Stimulated activated memory B cell treated with anti-CD40 and anti-IgM and Interleukin-4, amounts not matched to agents 10 μg/mL and 1 μg/mL and 100 μg/mL, for 72 hours (primary cell): ENCODE results near the gene APOL6.
"Not testable (repeated sequence)": the region's sequence is repeated elsewhere in the genome, so short reads cannot be mapped to it uniquely, and the experiment has no call there.

Source experiments
- ATAC-seq: fragments of 150-1000 bp; cut with Tn5 transposase; 2 replicates; pipeline ENCODE4 v1.10.0; 2021
- H3K27ac Mint-ChIP-seq: one replicate; pipeline ENCODE4 v1.8.0; 2022; ENCODE audit warnings: mild to moderate bottlenecking, mixed read lengths
- H3K27me3 Mint-ChIP-seq: one replicate; pipeline ENCODE4 v1.8.0; 2022; ENCODE audit warnings: mixed read lengths
- H3K36me3 Mint-ChIP-seq: one replicate; pipeline ENCODE4 v1.8.0; 2022; ENCODE audit warnings: mixed read lengths
- H3K4me1 Mint-ChIP-seq: one replicate; pipeline ENCODE4 v1.8.0; 2022; ENCODE audit warnings: mixed read lengths
- H3K4me3 Mint-ChIP-seq: one replicate; pipeline ENCODE4 v1.8.0; 2022; ENCODE audit warnings: mild to moderate bottlenecking, moderate library complexity, mixed read lengths
- H3K9me3 Mint-ChIP-seq: one replicate; pipeline ENCODE4 v1.8.0; 2022; ENCODE audit warnings: mixed read lengths

The APOL6 gene

DNA sequence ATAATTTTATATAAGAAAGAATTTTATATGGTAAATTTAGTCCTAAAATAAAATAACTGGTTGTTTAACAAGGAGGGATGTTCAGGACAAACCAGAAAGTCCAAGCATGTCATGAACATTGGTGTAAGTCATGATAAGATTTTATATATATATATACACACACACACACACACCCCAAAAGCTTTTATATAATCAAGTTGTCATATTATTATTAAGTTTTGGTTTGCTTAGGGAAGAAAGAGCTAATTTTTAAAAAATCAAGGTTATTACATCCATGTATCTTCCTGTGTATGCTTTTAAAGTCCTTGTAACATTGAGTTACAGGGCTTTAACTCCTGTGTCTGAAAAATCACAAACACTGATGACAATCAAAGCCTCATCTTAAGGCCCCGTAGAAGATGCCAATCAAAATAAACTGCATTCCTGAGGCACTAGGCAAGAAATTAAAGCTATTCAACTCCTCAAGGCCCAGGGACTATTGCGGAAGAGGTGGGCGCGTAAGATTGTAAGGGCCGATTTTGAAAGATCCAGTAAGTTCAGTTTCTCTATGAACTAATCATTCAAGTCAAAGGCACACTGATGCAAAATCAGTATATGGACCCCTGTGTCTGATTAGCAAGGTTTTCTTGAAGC lies 16.8 kb downstream of the APOL6 start:
- no peaks in the 10 kb centered on the region for H3K27me3 Mint-ChIP-seq
- no peak overlapping the region for H3K27ac Mint-ChIP-seq
- no peak for ATAC-seq
- no peak overlapping the region for H3K4me3 Mint-ChIP-seq
- H3K36me3 Mint-ChIP-seq = peaks cover 40% of the 10 kb centered on the region
- H3K9me3 Mint-ChIP-seq = peaks cover 2% of the 10 kb centered on the region
- peaks cover 14% of the 10 kb centered on the region for H3K4me1 Mint-ChIP-seq

DNA sequence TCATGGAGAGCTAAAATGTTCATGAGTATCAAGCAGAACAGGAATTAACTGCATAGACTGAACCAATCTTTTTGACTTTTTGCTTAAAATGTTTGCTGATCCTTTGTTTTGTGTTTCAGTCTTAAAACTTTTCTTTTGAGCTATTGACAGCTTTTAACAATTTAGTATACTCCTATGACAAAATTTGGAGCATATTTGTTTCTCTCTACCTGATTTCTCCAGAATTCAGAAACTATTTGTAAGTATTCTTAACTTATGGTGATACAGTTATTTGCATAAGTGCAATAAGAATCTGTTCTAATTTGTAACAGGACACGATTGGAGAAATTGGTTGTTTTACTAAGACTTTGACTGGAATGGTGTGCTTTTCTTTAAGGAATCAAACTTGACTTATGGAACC lies 18.5 kb downstream of the APOL6 start:
- not testable (repeated sequence) for H3K4me1 Mint-ChIP-seq, ATAC-seq, H3K27me3 Mint-ChIP-seq, H3K27ac Mint-ChIP-seq, H3K9me3 Mint-ChIP-seq, H3K4me3 Mint-ChIP-seq
- H3K36me3 Mint-ChIP-seq = peaks cover 35% of the 10 kb centered on the region

DNA sequence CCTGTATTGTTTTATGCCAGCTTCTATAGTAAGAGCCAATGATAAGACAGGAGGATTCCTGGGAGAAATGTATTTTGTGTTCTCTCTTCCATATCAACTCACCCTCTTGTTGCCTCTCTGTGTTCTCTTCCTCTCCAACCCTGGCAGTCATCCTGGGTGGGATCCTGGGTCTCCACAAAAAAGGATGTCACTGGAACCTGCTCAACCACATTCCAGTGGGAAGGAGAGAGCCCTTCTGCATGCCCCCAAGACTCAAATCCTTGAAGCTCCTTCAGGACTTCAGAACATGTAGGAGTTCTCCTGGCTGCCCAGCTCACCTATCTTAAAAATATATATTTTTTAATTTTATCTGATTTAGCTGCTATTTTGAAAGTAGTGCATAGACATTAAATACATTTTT lies 26.1 kb downstream of the APOL6 start:
- no peaks in the 10 kb centered on the region for H3K36me3 Mint-ChIP-seq
- no peak for ATAC-seq
- no peak overlapping the region for H3K4me3 Mint-ChIP-seq
- peaks cover 4% of the 10 kb centered on the region for H3K9me3 Mint-ChIP-seq
- H3K27ac Mint-ChIP-seq = no peak overlapping the region
- H3K27me3 Mint-ChIP-seq = no peaks in the 10 kb centered on the region
- H3K4me1 Mint-ChIP-seq = peaks cover 19% of the 10 kb centered on the region

DNA sequence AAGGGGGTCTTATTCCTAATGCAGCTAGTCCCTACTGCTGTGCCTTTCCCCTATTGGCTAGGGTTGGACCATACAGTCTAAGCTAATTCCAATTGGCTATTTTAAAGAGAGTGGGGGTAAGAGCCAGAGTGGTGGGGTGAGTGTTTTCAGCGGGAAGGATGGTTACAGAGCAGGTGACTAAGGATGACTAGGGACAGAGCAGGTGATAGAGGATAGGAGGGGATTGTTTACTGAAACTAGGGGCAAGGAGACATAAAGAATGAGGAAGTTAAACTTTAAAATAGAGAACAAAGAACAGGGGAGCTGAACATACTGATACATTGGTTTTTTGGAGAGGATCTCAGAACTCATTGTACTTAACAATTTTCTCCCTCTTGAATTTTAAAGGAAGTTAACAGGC lies 27.8 kb downstream of the APOL6 start:
- peak; percentile 61 for ATAC-seq
- H3K4me1 Mint-ChIP-seq = peaks cover 25% of the 10 kb centered on the region
- H3K27me3 Mint-ChIP-seq, H3K36me3 Mint-ChIP-seq, H3K27ac Mint-ChIP-seq, H3K9me3 Mint-ChIP-seq, H3K4me3 Mint-ChIP-seq: not testable (repeated sequence)

DNA sequence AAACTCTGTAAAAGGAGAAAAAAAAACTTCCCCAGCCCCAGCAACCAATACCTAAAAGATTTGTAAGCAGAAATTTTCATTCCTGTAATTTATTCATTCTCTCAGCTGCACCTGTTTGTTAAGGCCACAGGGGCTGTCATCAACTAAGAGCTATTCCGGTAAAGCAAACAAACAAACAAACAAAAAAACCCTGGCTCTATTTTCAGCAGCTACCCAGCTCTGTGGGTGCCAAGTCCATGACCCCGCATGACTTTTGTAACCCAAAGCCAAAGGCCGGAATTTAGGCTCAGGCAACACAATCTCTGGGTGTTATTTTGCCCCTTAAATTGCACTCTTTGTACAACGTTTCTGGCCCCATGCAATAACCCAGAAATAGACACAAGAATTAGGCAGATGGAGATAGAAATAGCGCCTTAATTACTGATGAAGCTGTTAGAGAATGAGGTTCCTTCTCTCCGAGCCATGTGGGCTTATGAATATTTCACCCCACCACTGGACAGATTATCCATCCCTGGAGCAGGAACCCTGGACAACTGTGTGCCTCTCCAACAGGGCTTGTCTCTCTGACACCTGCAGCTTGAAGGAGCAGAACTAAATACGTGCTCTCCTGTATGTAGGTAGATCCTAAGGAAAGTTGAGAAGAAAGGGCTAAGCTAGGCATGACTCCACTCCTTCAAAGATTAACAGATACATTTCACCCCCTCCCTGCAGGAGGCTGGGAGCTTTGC lies 29.4 kb downstream of the APOL6 start:
- ATAC-seq = no peak
- Mint-ChIP-seq H3K4me3 (no peak overlapping the region), H3K27ac (no peak overlapping the region), H3K4me1 (peaks cover 25% of the 10 kb centered on the region), H3K36me3 (no peaks in the 10 kb centered on the region), H3K27me3 (peaks cover 11% of the 10 kb centered on the region), H3K9me3 (peaks cover 7% of the 10 kb centered on the region)

DNA sequence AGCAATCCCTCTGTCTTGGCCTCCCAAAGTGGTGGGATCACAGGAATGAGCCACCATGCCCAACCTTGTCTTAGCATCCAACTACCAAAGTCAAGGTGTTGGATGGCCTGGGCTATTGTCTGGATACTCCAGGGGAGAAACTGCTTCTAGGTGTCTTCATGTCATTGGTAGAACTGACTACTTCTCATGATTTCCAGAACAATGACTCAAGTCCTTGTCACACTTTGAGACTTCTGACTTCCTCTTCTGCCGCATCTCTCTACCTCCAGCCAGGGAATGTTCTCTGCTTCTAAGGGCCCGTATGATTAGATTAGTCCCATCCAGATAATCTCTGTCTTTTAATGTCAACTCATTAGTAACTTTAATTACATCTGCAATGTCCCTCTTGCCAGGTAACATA lies 30.6 kb downstream of the APOL6 start:
- ATAC-seq = no peak
- H3K27ac Mint-ChIP-seq = no peak overlapping the region
- H3K4me3 Mint-ChIP-seq = no peak overlapping the region
- H3K36me3 Mint-ChIP-seq = no peaks in the 10 kb centered on the region
- peaks cover 22% of the 10 kb centered on the region for H3K27me3 Mint-ChIP-seq
- peaks cover 7% of the 10 kb centered on the region for H3K9me3 Mint-ChIP-seq
- H3K4me1 Mint-ChIP-seq = peaks cover 25% of the 10 kb centered on the region

DNA sequence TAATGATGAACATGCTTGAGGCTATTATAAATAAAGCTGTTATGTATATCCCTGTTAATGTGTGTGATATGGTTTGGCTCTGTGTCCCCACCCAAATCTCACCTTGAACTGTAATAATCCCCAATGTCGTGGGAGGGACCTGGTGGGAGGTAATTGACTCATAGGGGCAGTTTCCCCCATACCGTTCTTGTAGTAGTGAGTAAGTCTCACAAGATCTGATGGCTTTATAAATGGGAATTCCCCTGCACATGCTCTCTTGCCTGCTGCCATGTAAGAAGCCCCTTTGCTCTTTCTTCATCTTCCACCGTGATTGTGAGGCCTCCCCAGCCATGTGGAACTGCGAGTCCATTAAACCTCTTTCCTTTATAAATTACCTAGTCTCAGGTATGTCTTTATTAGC lies 31.2 kb downstream of the APOL6 start:
- H3K36me3 Mint-ChIP-seq, H3K9me3 Mint-ChIP-seq, H3K4me3 Mint-ChIP-seq, H3K27ac Mint-ChIP-seq, ATAC-seq: not testable (repeated sequence)
- Mint-ChIP-seq H3K27me3 (peaks cover 27% of the 10 kb centered on the region), H3K4me1 (peaks cover 25% of the 10 kb centered on the region)

DNA sequence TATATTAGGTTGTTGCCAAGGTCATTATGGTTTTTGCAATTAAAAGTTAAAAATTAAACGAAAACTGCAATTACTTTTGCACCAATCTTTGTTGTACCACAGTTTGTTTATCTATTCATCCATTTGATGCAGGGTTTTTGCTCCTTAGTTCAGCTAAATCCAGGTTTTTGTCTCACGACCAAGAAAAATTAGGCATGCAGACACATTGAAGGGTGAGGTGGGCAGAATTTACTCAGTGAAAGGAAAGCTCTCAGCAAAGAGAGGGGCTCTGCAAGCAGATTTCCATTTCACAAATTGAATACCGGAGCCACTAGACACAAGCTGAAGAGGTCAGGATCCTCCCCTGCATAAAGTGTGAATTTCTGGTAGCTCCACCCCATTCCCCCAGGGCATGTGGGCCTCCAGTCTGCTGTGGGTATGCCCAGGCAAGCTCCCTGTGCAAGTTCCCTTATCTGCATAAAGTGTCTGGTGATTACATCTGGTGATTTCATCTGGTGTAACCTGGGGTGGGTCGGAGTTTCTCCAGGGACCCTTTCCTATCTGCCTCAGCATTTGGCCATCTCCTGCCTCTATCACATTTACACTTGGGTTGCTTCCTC lies 33.3 kb downstream of the APOL6 start:
- Mint-ChIP-seq H3K27me3 (peaks cover 27% of the 10 kb centered on the region), H3K4me1 (peaks cover 30% of the 10 kb centered on the region), H3K27ac (no peak overlapping the region), H3K4me3 (no peak overlapping the region), H3K36me3 (no peaks in the 10 kb centered on the region), H3K9me3 (peaks cover 3% of the 10 kb centered on the region)
- no peak for ATAC-seq

DNA sequence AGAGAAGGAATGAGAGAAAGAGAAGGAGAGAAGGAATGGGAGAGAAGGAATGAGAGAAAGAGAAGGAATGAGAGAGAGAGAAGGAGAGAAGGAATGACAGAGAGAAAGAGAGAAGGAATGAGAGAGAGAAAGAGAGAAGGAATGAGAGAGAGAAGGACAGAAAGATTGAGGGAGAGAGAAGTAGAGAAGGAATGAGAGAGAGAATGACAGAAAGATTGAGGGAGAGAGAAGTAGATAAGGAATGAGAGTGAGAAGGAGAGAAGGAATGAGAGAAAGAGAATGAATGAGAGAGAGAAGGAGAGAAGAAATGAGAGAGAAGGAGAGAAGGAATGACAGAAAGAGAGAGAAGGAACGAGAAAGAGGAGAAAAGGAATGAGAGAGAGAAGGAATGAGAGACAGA lies 35.3 kb downstream of the APOL6 start:
- ATAC-seq = no peak
- H3K4me3 Mint-ChIP-seq = no peak overlapping the region
- H3K9me3 Mint-ChIP-seq = peaks cover 6% of the 10 kb centered on the region
- peaks cover 23% of the 10 kb centered on the region for H3K4me1 Mint-ChIP-seq
- H3K27me3 Mint-ChIP-seq = peaks cover 27% of the 10 kb centered on the region
- H3K27ac Mint-ChIP-seq = no peak overlapping the region
- no peaks in the 10 kb centered on the region for H3K36me3 Mint-ChIP-seq

DNA sequence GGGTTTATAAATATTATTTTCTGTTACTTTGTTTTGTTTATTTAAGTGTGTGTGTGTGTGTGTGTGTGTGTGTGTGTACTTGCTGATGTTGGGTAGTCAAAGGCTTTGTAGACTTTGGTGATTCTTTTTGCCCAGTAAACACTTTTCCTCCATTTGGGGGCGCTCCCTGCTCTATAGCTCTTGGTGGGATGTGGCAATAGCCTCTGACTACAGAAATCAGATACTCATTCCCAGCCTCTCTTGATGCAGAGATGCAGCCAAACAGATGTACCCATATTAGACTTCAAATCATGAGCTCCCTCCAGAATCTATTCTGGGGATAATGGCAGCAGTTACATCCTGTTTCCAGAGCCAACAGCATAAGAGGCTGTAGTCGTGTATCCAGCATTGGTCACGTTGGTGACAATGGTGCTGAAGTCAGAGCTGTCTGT lies 36.0 kb downstream of the APOL6 start:
- peaks cover 6% of the 10 kb centered on the region for H3K9me3 Mint-ChIP-seq
- ATAC-seq = no peak
- peaks cover 18% of the 10 kb centered on the region for H3K4me1 Mint-ChIP-seq
- H3K27me3 Mint-ChIP-seq = peaks cover 27% of the 10 kb centered on the region
- no peak overlapping the region for H3K27ac Mint-ChIP-seq
- H3K36me3 Mint-ChIP-seq = no peaks in the 10 kb centered on the region
- H3K4me3 Mint-ChIP-seq = no peak overlapping the region

DNA sequence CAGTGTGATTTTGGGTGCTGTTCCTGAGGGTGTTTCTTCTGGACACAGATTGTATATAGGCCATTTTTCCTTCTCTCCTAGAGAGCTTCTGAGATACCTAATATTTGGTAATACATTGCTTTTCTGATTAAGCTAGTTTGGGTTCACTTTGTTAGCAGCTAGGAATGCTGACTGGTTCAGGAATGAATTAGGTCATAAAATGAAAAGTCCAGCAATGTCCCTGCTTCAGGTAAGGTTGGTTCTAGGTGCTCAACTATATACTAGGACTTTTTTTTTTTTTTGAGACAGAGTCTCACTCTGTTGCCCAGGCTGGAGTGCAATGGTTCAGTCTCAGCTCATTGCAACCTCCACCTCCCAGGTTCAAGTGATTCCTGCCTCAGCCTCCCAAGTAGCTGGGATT lies 36.5 kb downstream of the APOL6 start:
- peaks cover 14% of the 10 kb centered on the region for H3K4me1 Mint-ChIP-seq
- H3K4me3 Mint-ChIP-seq = no peak overlapping the region
- H3K27me3 Mint-ChIP-seq = peaks cover 31% of the 10 kb centered on the region
- H3K27ac Mint-ChIP-seq = no peak overlapping the region
- no peaks in the 10 kb centered on the region for H3K36me3 Mint-ChIP-seq
- ATAC-seq = no peak
- H3K9me3 Mint-ChIP-seq = peaks cover 6% of the 10 kb centered on the region

DNA sequence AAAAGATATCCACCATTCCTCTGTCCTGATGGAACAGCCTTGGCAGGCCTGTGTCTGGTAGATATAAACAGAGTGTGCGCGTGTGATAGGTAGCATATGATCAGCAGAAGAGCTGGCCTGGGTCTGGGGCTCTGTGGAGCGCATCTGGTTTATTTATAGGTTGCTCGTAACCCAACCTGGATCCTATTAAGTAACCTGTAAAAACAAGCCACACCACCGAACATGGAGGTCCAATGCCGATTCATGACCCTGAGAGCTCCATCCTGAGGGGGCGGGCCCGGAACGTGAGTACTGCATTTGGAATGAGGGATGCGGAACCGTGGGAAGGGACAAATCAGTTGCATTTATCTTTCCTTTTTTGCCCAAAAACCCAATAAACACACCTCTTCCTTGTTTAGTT lies 37.5 kb downstream of the APOL6 start:
- no peak overlapping the region for H3K27ac Mint-ChIP-seq
- H3K27me3 Mint-ChIP-seq = peaks cover 41% of the 10 kb centered on the region
- no peak overlapping the region for H3K4me3 Mint-ChIP-seq
- H3K4me1 Mint-ChIP-seq = peaks cover 20% of the 10 kb centered on the region
- no peak for ATAC-seq
- H3K36me3 Mint-ChIP-seq = no peaks in the 10 kb centered on the region
- H3K9me3 Mint-ChIP-seq = peaks cover 5% of the 10 kb centered on the region

DNA sequence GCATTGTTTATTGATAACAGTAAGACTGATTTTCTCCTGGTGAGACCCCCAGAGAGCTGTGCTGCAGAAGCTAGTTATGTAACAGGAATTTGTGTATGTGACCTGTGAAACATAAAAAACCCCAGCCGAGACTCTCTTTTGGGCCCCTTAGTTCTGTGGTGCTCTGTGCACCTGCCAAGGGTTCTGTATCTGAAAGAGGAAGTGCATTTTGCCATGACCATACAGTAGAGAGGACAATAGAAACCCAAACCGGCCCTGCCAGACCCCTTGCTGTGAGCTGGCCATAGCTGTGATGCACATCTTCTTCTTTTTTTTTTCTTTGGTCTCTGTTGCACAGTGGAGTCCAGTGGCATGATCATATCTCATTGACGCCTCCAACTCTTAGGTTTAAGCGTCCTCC lies 38.1 kb downstream of the APOL6 start:
- Mint-ChIP-seq H3K4me1 (peaks cover 22% of the 10 kb centered on the region), H3K4me3 (no peak overlapping the region), H3K27me3 (peaks cover 41% of the 10 kb centered on the region), H3K27ac (no peak overlapping the region), H3K9me3 (peaks cover 3% of the 10 kb centered on the region), H3K36me3 (no peaks in the 10 kb centered on the region)
- ATAC-seq = peak; percentile 20

DNA sequence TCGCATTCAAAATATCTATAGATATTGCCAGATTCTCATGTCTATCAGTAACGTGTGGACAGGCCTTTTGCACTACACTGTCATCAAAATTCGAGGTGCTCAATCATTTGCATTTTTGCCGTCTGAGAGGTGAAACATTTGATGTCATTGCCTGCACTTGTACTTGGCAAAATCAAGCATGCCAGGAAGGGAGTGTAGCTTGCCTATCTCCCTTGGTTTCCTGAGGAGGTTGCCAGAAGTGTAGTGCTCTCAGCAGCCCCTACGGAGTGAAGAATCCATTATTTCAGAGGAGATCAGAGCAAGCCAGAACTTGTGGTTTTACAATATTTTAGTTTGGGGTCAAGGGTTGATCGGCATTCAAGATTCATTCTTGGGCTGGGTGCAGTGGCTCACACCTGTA lies 39.2 kb downstream of the APOL6 start:
- Mint-ChIP-seq H3K4me3 (no peak overlapping the region), H3K27me3 (peaks cover 42% of the 10 kb centered on the region), H3K9me3 (peaks cover 3% of the 10 kb centered on the region), H3K27ac (no peak overlapping the region), H3K4me1 (peaks cover 22% of the 10 kb centered on the region), H3K36me3 (no peaks in the 10 kb centered on the region)
- no peak for ATAC-seq

DNA sequence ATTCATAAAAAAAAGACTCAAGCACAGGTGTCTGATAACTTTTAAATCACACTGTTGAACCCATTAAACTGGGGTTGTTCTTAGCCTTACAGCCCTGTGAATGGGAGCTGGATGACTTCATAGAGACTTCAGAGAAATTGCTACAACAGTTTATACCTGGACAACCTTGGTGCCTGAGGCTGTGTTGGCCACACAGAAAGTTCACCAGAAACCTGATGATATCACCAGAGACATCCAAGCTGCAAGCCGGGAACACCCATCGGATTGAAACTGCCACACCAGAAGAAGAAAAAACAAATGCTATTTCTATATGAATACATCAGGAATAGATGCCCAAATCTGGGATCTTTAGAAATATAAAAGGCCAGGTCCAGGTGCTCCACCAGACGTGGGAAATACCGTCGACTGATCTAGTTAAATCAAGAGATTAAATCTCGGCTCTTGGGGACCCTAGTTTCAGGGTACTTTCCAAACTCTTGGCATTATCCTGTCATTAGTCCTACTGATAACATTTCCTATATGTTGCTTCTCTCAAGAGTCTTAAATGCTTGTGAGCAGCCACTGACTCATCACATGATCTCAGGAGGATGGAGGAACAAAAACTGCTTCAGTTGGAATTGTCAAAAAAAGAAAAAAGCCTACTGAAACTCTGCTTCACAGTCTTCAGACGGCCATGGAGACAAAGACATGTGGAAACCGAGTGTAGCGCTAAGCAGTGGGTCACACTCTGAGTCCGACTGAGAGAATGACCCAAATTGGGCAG lies 40.8 kb downstream of the APOL6 start:
- Mint-ChIP-seq H3K9me3 (peaks cover 3% of the 10 kb centered on the region), H3K27ac (no peak overlapping the region), H3K36me3 (no peaks in the 10 kb centered on the region), H3K27me3 (peaks cover 28% of the 10 kb centered on the region), H3K4me3 (no peak overlapping the region), H3K4me1 (peaks cover 22% of the 10 kb centered on the region)
- ATAC-seq = no peak
